NCI-H2196 (cell line): ENCODE data around the gene ZNF337.
"Not testable (repeated sequence)": the region's sequence is repeated elsewhere in the genome, so short reads cannot be mapped to it uniquely, and the experiment has no call there.

Source experiments
- DNase-seq: peaks from one replicate; lab custom pipeline; 2025; ENCODE audit not compliant: unreplicated experiment; lab: John Stamatoyannopoulos, UW

ZNF337 gene

GRCh38 chr20:25695532-25696370, 902 bp downstream of the ZNF337 start:
- DNase-seq = no peak

DNA sequence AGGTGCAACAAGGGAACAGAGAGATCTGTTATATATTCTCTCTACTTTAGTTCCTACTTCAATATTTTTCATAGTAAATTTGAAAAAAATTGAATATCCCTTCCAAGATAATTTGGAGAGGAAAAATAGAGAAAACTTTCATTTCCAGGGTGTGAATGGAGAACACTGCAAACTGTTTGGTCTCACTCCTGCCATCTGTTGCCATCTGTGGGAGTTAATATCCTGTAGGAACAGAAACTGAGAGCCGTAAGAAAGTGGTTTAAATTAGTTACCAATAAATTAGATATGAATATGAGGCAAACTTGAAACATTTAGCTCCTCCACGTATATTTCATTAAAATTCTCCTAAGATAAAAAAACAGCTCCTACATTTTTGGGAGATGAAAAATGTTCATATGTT, 4.2 kb downstream of the ZNF337 start:
- no peak for DNase-seq

DNA sequence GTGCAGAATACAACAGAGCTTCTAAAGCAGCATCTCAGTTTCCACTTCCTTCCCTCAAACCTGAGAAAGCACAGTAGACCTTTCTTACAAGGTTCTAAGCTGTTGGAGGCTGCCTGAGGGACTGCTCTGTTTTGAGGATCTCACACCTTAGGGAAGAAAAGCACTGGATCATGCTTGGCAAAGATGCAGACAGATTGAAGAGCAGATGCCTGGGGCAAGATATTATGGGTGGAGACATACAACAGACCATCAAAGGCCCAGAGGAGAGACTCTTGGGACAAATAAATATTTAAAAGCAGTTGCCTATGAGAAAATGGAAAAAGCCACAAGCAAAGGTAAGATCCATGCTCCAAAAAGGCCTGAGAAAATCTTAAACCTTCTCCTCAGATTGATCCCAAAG, 6.2 kb downstream of the ZNF337 start:
- DNase-seq = no peak

- peak; percentile 76 for DNase-seq
These were observed 10.3 kb downstream of the ZNF337 start for GRCh38 chr20:25686081-25687067.

DNA sequence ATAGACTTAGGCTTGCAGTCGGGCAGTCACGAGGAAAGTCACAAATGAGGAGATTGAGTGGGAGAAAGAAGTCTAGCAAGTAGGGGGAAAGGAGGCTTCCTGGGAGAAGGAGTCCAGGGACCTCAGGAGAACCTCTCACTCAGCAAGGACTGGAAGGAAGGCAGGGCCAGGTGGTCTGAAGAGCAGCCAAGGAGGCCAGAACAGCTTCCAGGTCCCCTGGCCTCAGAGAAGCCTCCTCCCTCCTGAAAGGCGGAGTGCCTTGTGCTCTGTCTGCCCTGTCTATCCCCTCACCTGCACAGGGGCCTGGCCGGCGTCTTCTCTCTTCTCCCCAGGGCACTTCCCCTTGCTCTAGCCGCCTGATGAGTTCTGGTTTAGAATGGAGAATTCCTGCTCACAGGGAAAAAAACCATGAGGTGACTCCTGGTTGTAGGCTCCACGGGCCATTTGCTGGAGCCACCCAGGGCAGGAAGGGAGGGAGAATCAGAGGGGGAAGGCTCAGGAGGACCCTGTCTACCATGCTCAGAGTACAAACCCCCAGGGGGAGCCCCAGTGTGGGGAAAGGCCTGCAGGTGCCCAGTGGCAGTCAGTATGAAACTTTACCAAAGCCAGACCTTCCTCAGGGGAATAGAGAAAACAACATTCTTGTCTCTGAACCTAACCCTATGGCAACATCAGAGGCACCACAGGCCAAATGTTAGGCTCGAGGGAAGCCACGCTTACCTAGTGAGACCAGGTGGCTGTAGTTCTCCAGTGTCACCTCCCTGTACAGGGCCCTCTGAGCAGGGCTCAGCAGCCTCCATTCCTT, 11.2 kb downstream of the ZNF337 start:
- DNase-seq = peak; percentile 43

GRCh38 chr20:25683826-25684225, 12.8 kb downstream of the ZNF337 start:
- DNase-seq = not testable (repeated sequence)

DNA sequence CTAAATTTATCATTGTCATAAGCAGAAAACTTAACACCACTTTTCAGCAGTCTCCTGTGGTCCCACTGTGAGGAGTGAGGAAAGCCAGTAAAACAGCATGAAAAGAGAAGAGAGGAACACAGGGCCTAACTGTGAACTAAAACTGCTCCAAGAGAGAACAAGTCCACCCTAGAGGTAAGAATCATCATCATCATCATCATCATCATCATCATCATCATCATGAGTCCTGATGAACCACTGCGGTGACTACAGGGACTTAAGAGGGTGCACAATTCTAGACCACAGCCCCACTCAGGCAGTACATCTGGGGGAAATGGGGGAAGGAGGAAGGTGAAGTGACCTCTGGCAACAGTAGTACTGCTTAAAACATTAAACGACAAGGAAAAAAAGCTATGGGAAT, 13.6 kb downstream of the ZNF337 start:
- no peak for DNase-seq

GRCh38 chr20:25676164-25676809, 20.4 kb downstream of the ZNF337 start:
- no peak for DNase-seq

GRCh38 chr20:25675161-25675560, 21.5 kb downstream of the ZNF337 start:
- DNase-seq = no peak

GRCh38 chr20:25672659-25673235, 23.9 kb downstream of the ZNF337 start:
- DNase-seq = no peak

DNA sequence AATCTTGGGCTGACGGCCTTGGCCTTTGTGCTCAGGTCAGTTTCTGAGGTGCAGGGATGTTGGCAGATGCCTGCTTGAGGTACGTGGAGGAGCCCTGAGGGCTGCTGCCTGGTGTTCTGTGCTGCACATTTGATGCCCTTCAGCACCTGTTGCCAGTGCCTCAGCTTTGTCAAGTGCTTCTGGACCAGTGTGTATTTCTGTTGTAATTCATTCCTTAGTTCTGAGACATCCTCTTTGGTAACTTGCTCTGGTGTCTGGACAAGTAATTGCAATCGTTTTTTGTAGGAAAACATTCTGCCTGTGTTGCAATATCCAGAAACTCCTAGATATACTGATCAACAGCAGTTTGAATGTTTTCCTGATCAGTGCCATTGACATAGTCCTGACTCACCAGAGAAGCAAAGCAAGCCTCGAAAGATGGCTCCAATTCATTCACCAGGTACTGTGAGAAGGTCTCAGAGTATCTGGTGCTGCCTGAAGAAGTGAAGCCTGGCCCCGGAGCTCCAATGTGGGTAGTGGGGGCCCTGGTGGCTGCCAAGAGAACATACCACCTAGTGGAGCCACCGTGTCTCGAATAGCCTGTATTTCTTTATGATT, 26.7 kb downstream of the ZNF337 start:
- no peak for DNase-seq

DNA sequence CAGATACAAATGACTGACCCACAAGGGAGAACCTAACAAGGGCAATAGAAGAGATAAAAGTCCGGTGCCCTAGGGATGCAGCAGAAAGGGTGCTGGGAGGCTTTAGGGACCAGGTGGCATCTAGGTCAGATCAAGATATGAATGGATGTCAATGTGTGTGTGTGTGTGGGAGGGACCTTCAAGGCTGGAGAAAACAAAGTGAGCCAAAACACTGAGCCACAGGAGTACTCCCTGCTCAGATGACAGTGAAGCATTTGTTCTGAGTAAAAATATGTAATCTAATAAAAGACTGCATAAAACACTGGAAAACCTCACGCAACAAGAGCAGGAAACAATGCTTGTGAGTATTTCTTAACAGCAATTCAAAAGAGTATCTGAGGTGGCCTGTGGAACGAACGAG, 28.2 kb downstream of the ZNF337 start:
- no peak for DNase-seq

- DNase-seq = no peak
These were observed 36.7 kb downstream of the ZNF337 start for GRCh38 chr20:25659999-25660398.

- no peak for DNase-seq
These were observed 42.2 kb downstream of the ZNF337 start for GRCh38 chr20:25654487-25654886.

- DNase-seq = not testable (repeated sequence)
These were observed 43.8 kb downstream of the ZNF337 start for GRCh38 chr20:25652866-25653265.

GRCh38 chr20:25644814-25645213, 51.8 kb downstream of the ZNF337 start:
- no peak for DNase-seq

DNA sequence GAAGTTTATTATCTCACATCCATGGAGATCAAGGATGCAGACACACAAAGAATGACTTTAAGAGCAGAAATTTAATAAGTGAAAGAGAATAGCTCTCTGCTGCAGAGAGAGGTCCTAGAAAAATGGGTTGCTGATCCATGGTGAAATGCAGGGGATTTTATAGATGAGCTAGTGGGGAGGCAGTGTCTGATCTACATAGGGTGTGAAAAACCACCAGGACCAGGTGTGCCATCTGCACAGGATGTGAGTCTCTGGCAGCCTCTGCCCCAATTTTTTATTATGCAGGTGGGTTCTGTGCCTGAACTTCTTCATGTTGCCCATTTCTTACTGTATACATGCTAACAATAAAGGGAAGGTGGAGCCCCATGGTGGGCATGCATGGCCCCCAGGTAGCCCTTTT, 52.9 kb downstream of the ZNF337 start:
- no peak for DNase-seq

GRCh38 chr20:25637247-25637646, 59.4 kb downstream of the ZNF337 start:
- DNase-seq = no peak

GRCh38 chr20:25632940-25633790, 63.5 kb downstream of the ZNF337 start:
- no peak for DNase-seq
